Activated effector memory CD4-positive, alpha-beta T cell treated with anti-CD3 and anti-CD28 coated beads, Interleukin-2, amount 50 U/mL, for 16 hours (primary cell): ENCODE measurements around the gene NCEH1.
"Not testable (repeated sequence)": the region's sequence is repeated elsewhere in the genome, so short reads cannot be mapped to it uniquely, and the experiment has no call there.

Experiments
- DNase-seq: peaks from one replicate; pipeline ENCODE4 v3.0.0-alpha.2; 2020

NCEH1 gene

DNA sequence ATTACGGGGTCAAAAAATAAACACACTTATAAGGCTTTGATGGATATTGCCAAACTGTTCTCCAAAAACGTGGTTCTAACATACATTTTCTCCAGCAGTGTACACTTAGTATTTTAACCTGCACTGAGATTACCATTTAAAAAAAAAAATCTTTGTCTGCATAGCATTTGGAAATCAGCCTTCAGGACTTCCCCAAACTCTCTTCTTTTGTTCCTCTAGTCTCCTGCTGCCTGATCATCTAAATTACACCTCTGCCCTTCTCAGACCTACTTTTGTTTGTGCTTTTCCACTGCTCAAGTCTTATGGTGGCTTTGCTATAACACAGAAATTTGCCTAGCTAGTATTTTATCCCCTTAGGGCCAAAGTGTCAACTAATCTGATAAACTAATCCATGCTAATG is 3.8 kb downstream of the NCEH1 start:
- DNase-seq = no peak

DNA sequence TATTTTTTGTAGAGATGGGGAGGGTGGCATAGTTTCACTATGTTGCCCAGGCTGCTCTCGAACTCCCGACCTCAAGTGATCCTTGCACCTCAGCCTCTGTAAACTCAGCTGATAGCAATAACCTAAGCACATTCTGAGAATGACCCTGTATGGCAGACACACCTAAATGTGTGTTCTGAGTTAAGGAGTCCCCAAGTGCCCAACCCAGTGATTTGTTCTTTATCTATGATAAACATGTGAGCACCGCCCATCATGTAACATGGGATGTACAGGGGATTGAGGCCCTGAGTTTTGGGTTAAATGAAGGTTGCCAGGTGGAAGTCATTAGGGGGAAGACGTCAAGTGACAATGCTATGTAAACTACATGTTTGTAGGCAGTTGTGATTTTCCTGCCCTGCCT is 5.7 kb downstream of the NCEH1 start:
- DNase-seq = no peak

DNA sequence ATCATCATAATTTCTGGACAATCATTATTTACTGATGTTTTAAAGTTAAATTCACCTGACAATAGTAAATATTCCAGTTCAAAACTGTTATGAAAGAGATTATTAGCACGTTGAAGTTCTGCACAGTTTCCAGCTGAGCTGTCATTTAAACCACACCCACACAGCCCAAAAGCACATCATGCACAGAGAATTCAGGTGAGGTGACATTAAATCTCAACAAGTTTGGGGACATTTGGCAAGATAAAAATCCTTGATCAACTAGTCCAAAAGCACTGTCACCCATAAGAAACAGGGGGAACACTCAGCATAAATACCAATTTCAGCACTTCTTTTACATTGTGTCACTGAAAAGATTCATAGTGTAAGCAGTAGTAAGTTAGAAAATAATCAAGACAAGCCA is 6.9 kb downstream of the NCEH1 start:
- no peak for DNase-seq

- not testable (repeated sequence) for DNase-seq
These were observed 8.1 kb downstream of the NCEH1 start for GRCh38 chr3:172702731-172703130.

- no peak for DNase-seq
These were observed 8.6 kb downstream of the NCEH1 start for GRCh38 chr3:172702256-172702655.

DNA sequence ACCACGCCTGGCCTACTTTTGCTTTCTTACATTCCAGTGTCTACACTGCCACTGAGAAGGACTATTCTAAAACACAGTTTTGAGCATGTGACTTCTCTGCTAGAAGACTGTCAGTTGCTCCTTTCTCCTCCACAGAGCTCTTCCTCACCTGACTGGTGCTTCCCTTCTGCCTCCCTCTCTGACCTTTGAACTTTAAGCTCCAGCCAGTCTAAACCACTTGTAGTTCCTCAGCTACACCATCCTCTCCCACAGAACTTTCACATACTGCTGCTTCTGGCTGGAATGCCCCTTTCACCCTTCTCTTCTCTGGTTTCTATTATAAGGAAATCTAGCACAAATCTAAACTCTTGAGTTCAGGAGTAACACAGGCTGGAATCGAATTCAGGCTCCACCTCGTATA is 9.1 kb downstream of the NCEH1 start:
- no peak for DNase-seq

DNA sequence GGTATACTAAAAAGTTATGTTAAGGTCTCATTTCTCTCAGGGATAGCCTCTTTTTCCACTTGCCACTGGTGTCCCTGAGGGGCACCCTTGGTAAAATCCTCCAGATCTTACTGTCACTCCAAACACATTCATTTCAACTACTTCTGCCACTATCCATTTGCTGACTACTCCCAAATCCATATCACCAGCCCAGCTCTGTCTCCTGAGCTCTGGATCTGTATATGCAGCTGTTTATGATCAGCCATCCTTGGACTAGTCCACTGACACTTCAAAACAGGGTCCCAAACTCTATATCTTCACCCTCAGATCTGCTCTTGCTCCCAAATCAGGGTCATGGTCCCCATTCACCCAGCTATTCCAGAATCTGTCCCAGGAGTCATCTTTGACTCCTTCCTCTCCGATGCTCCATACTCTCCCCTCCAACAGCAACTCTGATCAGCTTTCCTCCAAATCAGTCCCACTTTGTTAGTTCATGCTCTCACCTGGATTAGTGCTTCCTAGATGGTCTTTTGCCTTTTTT is 9.9 kb downstream of the NCEH1 start:
- no peak for DNase-seq

- DNase-seq = no peak
These were observed 10.6 kb downstream of the NCEH1 start for GRCh38 chr3:172700256-172700655.

GRCh38 chr3:172699031-172699430 is 11.8 kb downstream of the NCEH1 start:
- no peak for DNase-seq

DNA sequence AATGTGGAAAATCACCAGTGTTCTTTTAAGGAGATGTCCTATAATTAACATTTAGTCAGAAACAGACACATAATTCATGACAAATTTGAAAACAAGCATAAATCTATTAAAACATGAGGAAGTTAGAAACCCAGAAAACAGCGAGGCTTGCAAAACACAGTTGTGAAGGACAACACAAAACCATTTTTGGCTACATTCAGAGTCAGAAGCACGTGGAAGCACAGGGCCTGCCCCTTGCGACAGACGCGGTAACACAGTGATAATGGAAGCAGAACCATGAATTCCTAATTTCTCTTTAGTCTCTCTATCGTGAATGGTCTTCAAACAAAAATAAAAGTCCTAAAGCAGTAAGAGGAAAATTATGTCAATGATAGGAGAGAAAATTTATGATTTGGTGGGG is 12.2 kb downstream of the NCEH1 start:
- no peak for DNase-seq

GRCh38 chr3:172697558-172697957 is 13.3 kb downstream of the NCEH1 start:
- DNase-seq = no peak

DNA sequence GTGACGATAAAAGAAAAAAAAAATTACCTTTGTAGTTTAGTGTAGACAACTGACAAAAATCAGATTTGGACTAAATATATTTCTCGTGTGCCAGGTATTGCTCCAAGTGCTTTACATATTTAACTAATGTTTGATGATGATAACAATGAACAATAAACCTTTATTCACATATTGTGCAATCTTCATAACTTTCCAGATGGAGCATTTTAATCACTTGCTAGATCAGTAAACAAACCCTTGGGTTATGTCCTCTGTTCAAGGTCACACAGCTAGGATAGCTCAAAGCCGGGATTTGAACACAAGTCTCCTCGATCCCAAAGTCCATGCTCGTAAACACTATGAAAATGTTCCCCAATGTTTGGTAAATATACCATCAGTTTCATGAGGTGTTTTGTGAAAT is 14.5 kb downstream of the NCEH1 start:
- DNase-seq = no peak

- DNase-seq = no peak
These were observed 16.2 kb downstream of the NCEH1 start for GRCh38 chr3:172694573-172695246.

- no peak for DNase-seq
These were observed 18.0 kb downstream of the NCEH1 start for GRCh38 chr3:172692751-172693338.

DNA sequence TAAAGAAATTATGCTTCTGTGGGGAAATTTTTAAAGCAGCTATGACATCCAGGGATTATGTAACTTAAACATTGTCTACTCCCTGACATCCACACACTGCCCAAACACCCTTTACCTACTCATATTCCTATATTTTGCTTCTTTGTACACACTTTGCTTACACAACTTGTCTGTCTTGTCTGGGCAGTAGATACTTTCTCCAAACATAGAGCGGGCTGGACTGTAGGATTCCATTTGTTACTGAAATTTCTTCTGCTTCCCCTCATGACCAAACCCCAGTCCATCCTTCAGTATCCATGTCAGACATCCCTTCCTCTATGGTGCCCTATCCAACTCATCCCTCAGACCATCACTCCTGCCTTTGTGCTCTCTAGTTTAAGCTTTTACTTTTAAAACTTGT is 19.9 kb downstream of the NCEH1 start:
- DNase-seq = no peak

DNA sequence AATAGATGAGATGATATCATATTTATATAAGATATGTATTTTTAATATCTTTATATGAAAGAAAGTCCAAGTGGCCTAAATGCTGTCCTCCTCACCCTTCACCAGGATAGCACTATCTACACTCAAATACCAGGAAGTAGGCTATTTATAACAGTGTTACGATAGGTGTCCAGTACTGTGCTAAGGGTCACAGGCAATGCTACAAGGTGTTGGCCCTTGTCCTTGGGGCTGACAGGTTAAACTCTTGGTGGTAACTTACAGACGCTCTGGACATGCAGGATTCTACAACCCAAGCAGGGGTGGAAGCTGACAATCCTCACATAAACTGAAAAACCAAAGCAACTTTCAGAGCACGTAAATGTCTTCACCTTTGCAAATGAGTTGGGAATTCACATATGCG is 22.3 kb downstream of the NCEH1 start:
- DNase-seq = no peak

GRCh38 chr3:172687501-172687900 is 23.4 kb downstream of the NCEH1 start:
- DNase-seq = no peak

DNA sequence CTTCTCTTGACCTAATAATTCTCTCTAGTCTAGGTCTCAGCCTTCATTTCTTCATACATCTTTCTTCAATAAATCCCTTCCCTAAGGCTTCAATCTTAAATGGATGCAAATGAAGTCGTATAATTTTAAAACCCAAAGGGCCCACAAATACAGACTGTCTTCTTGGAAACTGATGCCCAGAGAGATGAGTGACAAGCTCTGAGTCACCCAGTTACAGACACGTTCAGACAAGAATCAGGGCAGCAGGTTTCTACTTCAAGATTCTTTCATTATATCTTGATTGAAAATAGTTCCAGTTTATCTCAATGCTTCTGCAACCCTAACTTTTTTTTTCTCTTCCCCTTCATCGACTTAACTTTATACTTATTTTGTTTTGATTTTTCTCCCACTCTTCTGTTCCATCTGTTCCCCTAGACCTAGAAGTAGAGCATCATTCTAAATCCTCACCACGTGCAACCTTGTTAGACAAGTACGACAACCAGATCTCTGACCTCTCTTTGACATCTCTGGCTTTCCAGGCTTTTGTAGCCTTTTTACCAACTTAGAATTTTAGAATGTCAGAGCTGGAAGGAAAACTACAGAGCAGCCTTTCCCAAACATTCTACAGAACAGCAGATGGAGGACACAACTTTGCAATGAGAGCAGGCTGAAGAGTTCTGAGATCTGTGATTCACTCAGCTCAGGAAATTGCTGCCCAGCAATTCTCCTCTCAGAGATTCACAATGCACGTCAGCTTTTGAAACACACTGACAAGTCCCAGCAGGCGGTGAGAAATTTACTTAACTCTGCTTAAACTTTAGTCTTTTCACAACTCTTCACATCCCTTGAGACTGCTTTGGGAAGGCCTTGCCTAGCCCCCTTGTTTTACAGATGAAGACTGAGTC is 25.3 kb downstream of the NCEH1 start:
- no peak for DNase-seq

- no peak for DNase-seq
These were observed 30.2 kb downstream of the NCEH1 start for GRCh38 chr3:172680684-172681083.

DNA sequence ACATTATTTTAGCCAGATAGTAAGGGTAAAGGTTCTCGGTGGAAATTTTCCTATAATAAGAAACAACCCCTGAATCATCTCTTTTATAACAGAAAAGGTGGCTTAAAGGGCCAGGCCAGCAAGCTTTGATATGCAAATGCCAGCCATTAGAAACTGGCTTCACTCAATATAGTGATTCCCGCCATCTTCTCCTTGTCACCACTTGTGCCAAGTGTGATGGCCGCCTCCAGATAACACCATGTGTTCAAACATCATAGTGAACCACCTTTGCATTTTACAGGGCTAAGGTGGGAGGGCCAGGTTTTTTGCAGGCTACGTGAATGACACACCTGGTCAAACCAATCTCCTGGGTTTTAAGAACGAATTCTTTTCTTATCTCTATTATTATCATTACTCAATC is 31.3 kb downstream of the NCEH1 start:
- no peak for DNase-seq

GRCh38 chr3:172678068-172678467 is 32.8 kb downstream of the NCEH1 start:
- DNase-seq = no peak

DNA sequence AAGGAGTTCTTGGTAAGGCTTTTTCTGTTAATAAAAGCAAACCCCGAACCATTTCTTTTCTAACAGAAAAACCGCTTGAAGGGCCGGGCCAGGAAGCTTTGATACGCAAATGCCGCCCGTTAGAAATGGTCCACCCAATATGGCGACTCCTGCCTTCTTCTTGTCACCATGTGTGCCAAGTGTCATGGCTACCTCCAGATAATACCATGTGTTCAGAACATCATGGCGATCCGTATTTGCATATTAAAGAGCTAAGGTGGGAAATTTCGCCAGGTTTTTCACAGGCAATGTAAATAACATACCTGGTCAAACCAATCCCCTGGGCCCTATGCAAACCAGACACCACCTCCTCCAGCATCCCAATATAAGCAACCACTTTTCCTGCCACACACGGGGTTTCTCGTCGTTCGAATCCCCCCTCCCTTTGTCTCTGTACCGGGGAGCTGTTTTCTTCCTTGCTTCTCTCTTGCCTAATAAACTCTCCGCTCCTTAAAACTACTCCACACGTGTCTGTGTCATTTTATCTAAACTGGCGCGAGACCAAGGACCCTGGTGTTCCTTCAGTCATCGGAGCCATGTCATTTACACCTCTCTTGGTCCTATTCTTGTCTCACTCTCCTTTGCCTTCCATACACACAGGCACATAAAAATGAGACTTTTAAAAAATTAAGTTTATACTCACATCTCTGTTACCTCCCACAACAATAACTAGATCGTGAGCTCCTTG is 34.5 kb downstream of the NCEH1 start:
- no peak for DNase-seq
